Neural progenitor cell (in vitro differentiated cells): ENCODE measurements around the gene COPS3. TPM values are rescaled to one million over a fixed set of nuclear protein-coding genes. Genes with fewer than 3 reads are reported as not detected.

Experiments
- DNase-seq: peaks from one replicate; pipeline ENCODE4 v3.0.0-alpha.2; 2016; ENCODE audit warnings: low spot score
- H2AFZ ChIP-seq: fragments of 200-600 bp; sonication (generic); replicated peaks from 2 replicates; pipeline ENCODE4 v1.6.1; 2016; ENCODE audit warnings: antibody characterized with exemption
- H3F3A ChIP-seq: fragments of 200-600 bp; sonication (generic); 2 replicates; pipeline ENCODE4 v1.6.1; 2016; ENCODE audit warnings: antibody characterized with exemption, low read depth
- H3K27ac ChIP-seq: fragments of 200-600 bp; sonication (generic); 2 replicates; pipeline ENCODE4 v1.5.1; 2016; ENCODE audit warnings: mild to moderate bottlenecking
- H3K27me3 ChIP-seq: fragments of 200-600 bp; sonication (generic); 2 replicates; pipeline ENCODE4 v1.6.1; 2016; ENCODE audit warnings: mild to moderate bottlenecking, moderate library complexity
- H3K36me3 ChIP-seq: fragments of 200-600 bp; sonication (generic); 2 replicates; pipeline ENCODE4 v1.5.1; 2016
- H3K4me1 ChIP-seq: fragments of 200-600 bp; sonication (generic); 2 replicates; pipeline ENCODE4 v1.6.1; 2016; ENCODE audit warnings: mixed run types
- H3K4me2 ChIP-seq: fragments of 200-600 bp; sonication (generic); 2 replicates; pipeline ENCODE4 v1.6.1; 2016
- H3K4me3 ChIP-seq: fragments of 200-600 bp; sonication (generic); 2 replicates; pipeline ENCODE4 v1.5.1; 2016
- H3K79me2 ChIP-seq: fragments of 200-600 bp; sonication (generic); 2 replicates; pipeline ENCODE4 v1.6.1; 2016; ENCODE audit warnings: low read depth
- H3K9ac ChIP-seq: fragments of 200-600 bp; sonication (generic); 2 replicates; pipeline ENCODE4 v1.6.1; 2016
- H3K9me3 ChIP-seq: fragments of 200-600 bp; sonication (generic); 2 replicates; pipeline ENCODE4 v1.5.1; 2016; ENCODE audit warnings: low read depth
- H4K20me1 ChIP-seq: fragments of 200-600 bp; sonication (generic); 2 replicates; pipeline ENCODE4 v1.6.1; 2016; ENCODE audit warnings: low read depth
- H3K27ac Mint-ChIP-seq: 3 replicates; pipeline ENCODE4 v1.8.0; 2021; ENCODE audit warnings: mixed read lengths
- H3K27me3 Mint-ChIP-seq: 2 replicates; pipeline ENCODE4 v1.8.0; 2022; ENCODE audit warnings: low read depth, mild to moderate bottlenecking, inconsistent platforms, moderate library complexity, mixed read lengths; ENCODE audit not compliant: insufficient read depth
- H3K36me3 Mint-ChIP-seq: 3 replicates; pipeline ENCODE4 v1.8.0; 2021; ENCODE audit warnings: mixed read lengths
- H3K4me1 Mint-ChIP-seq: 3 replicates; pipeline ENCODE4 v1.8.0; 2021; ENCODE audit warnings: mixed read lengths
- H3K4me3 Mint-ChIP-seq: 3 replicates; pipeline ENCODE4 v1.8.0; 2021; ENCODE audit warnings: mild to moderate bottlenecking, moderate library complexity, mixed read lengths
- H3K9me3 Mint-ChIP-seq: 3 replicates; pipeline ENCODE4 v1.8.0; 2020; ENCODE audit warnings: mixed read lengths
- CTCF ChIP-seq: fragments of 200-600 bp; sonication (generic); IDR thresholded peaks from 2 replicates; pipeline ENCODE4 v1.5.1; 2017; ENCODE audit warnings: antibody characterized with exemption, mild to moderate bottlenecking
- EZH2 ChIP-seq: fragments of 200-600 bp; sonication (generic); IDR thresholded peaks from 2 replicates; pipeline ENCODE4 v1.6.1; 2017; ENCODE audit warnings: antibody characterized with exemption, mild to moderate bottlenecking, moderate library complexity
- EZH2phosphoT487 ChIP-seq: fragments of 200-600 bp; sonication (generic); IDR thresholded peaks from 2 replicates; pipeline ENCODE4 v1.6.1; 2017; ENCODE audit warnings: antibody characterized with exemption
- total RNA-seq: library from RNA; depleted of rRNA; stranded (reverse); fragments of >200 nt; gene quantifications from 2 replicates; pipeline ENCODE4 v1.2.3, GENCODE V29; 2015; ENCODE audit warnings: low replicate concordance

COPS3 gene
- total RNA-seq, 1 donor from 2014 or later, result 113 TPM

DNA sequence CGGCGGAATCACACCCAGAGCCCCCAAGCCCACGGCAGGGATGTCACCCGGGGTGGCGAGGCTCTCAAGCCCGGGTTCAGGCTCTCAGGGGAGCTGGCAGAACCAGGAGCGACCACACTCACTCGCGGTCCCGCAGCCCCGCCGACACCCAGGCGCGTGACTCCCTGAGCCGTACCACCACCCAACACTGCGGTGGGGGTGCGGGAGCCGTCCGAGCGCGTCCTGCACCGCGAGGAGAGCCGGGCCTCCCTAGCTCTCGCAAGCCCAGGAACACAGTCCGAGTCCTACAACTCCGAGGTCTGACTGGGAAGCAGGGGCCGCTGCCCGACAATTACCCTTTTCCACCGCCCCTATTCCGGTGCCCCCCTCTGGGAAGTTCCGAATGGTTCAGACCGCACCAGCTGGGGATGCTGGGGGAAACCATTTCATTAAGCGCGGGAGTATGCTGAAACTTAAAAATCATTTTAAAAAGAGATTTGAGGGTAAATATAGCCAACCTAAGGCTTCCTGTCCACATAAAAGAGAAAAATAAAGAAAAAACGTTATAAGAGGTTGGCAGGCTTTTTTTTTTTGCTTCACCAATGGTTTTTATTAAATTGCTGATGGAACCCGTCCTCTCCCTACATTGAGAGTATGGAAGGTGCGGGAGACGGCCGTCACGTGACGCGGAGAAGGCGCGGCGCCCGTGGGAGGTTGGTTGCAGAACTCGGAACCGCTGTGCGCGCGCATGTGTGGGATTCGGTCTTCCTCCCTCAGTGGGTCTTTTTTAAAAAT is 43.8 kb downstream of the COPS3 start, which contains the start of gene FLCN:
Gene FLCN (minus strand): TSS at position 143 of the 774 bp plus-strand sequence. CDS start 9,031 bp downstream, outside the sequence.
- Histone ChIP-seq H4K20me1 (peaks cover 22% of the 10 kb centered on the region), H3K9me3 (no peaks in the 10 kb centered on the region), H3K9ac (peak within 1 kb of the TSS; percentile 99), H3F3A (peaks cover 6% of the 10 kb centered on the region), H3K4me1 (peaks cover 9% of the 10 kb centered on the region), H2AFZ (peak within 1 kb of the TSS; percentile 99), H3K79me2 (peaks cover 53% of the 10 kb centered on the region), H3K4me3 (peak within 1 kb of the TSS; percentile 80), H3K4me2 (peak within 1 kb of the TSS; percentile 94), H3K27ac (peak within 1 kb of the TSS; percentile 99), H3K27me3 (no peaks in the 10 kb centered on the region), H3K36me3 (no peaks in the 10 kb centered on the region)
- H3K27me3 Mint-ChIP-seq, result peaks cover 4% of the 10 kb centered on the region
- DNase-seq, result peak; percentile 84
- H3K4me1 Mint-ChIP-seq, result peaks cover 21% of the 10 kb centered on the region
- no peak for TF ChIP-seq CTCF
- no peak for TF ChIP-seq EZH2phosphoT487
- TF ChIP-seq EZH2, result no peak
- H3K4me3 Mint-ChIP-seq, result peak within 1 kb of the TSS; percentile 98
- no peaks in the 10 kb centered on the region for H3K9me3 Mint-ChIP-seq
- H3K27ac Mint-ChIP-seq, result peak within 1 kb of the TSS; percentile 100
- H3K36me3 Mint-ChIP-seq, result peaks cover 3% of the 10 kb centered on the region

- H3K27ac Mint-ChIP-seq, result peak overlapping the region; percentile 97
- H3K9ac ChIP-seq, result peak overlapping the region; percentile 99
- H3K4me2 ChIP-seq, result peak overlapping the region; percentile 94
- H3K4me3 ChIP-seq, result peak overlapping the region; percentile 80
- H3K9me3 ChIP-seq, result no peaks in the 10 kb centered on the region
- H3K4me3 Mint-ChIP-seq, result peak overlapping the region; percentile 98
- peaks cover 7% of the 10 kb centered on the region for H3K36me3 Mint-ChIP-seq
- no peak for TF ChIP-seq EZH2phosphoT487
- no peak for TF ChIP-seq EZH2
- no peak for TF ChIP-seq CTCF
- H2AFZ ChIP-seq, result peak overlapping the region; percentile 99
- H3K4me1 Mint-ChIP-seq, result peaks cover 21% of the 10 kb centered on the region
- no peaks in the 10 kb centered on the region for H3K36me3 ChIP-seq
- peaks cover 9% of the 10 kb centered on the region for H3K4me1 ChIP-seq
- H4K20me1 ChIP-seq, result peaks cover 22% of the 10 kb centered on the region
- peaks cover 53% of the 10 kb centered on the region for H3K79me2 ChIP-seq
- no peaks in the 10 kb centered on the region for H3K9me3 Mint-ChIP-seq
- no peak overlapping the region for H3K27ac ChIP-seq
- H3K27me3 ChIP-seq, result no peaks in the 10 kb centered on the region
- peak; percentile 43 for DNase-seq
- peaks cover 6% of the 10 kb centered on the region for H3F3A ChIP-seq
- H3K27me3 Mint-ChIP-seq, result peaks cover 4% of the 10 kb centered on the region
Observed at GRCh38 chr17:17236295-17237025, 44.6 kb downstream of the COPS3 start.

- Mint-ChIP-seq H3K4me3 (peak overlapping the region; percentile 98), H3K27ac (no peak overlapping the region), H3K9me3 (no peaks in the 10 kb centered on the region), H3K36me3 (peaks cover 9% of the 10 kb centered on the region), H3K4me1 (peaks cover 21% of the 10 kb centered on the region), H3K27me3 (peaks cover 4% of the 10 kb centered on the region)
- H3K36me3 ChIP-seq, result no peaks in the 10 kb centered on the region
- no peaks in the 10 kb centered on the region for H3K27me3 ChIP-seq
- peak overlapping the region; percentile 94 for H3K4me2 ChIP-seq
- TF ChIP-seq EZH2 (no peak), EZH2phosphoT487 (no peak), CTCF (no peak)
- no peak for DNase-seq
- H3K9ac ChIP-seq, result no peak overlapping the region
- H3K4me1 ChIP-seq, result peaks cover 9% of the 10 kb centered on the region
- H3K9me3 ChIP-seq, result no peaks in the 10 kb centered on the region
- H2AFZ ChIP-seq, result no peak overlapping the region
- peaks cover 6% of the 10 kb centered on the region for H3F3A ChIP-seq
- H3K79me2 ChIP-seq, result peaks cover 53% of the 10 kb centered on the region
- peaks cover 22% of the 10 kb centered on the region for H4K20me1 ChIP-seq
- no peak overlapping the region for H3K27ac ChIP-seq
- H3K4me3 ChIP-seq, result peak overlapping the region; percentile 80
Observed at GRCh38 chr17:17235212-17236174, 45.6 kb downstream of the COPS3 start.
